Pons (tissue), 1 donor: ENCODE results near the gene STARD10.

ENCODE experiments used
- DNase-seq: peaks from one replicate; pipeline ENCODE4 v3.0.0-alpha.2; 2016; ENCODE audit warnings: low spot score

The STARD10 gene

GRCh38 chr11:72780296-72781062 is 13.4 kb downstream of the STARD10 start:
- no peak for DNase-seq

- no peak for DNase-seq
Observed at GRCh38 chr11:72779495-72780128, 14.2 kb downstream of the STARD10 start.

- DNase-seq = no peak
Observed at GRCh38 chr11:72778535-72779494, 15.0 kb downstream of the STARD10 start.

GRCh38 chr11:72777755-72778278 is 16.0 kb downstream of the STARD10 start:
- no peak for DNase-seq

- DNase-seq = peak; percentile 74
Observed at GRCh38 chr11:72776844-72777754, 16.7 kb downstream of the STARD10 start.

- no peak for DNase-seq
Observed at GRCh38 chr11:72776117-72776843, 17.6 kb downstream of the STARD10 start.

GRCh38 chr11:72775288-72776110 is 18.3 kb downstream of the STARD10 start:
- no peak for DNase-seq

- DNase-seq = no peak
Observed at GRCh38 chr11:72774499-72774898, 19.3 kb downstream of the STARD10 start.

GRCh38 chr11:72773696-72774095 is 20.2 kb downstream of the STARD10 start:
- DNase-seq = no peak

- no peak for DNase-seq
Observed at GRCh38 chr11:72773291-72773690, 20.6 kb downstream of the STARD10 start.

GRCh38 chr11:72772059-72772458 is 21.8 kb downstream of the STARD10 start:
- no peak for DNase-seq

GRCh38 chr11:72771507-72771906 is 22.3 kb downstream of the STARD10 start:
- DNase-seq = no peak

GRCh38 chr11:72770799-72771198 is 23.0 kb downstream of the STARD10 start:
- no peak for DNase-seq

- no peak for DNase-seq
Observed at GRCh38 chr11:72769680-72770079, 24.2 kb downstream of the STARD10 start.

GRCh38 chr11:72768581-72768980 is 25.3 kb downstream of the STARD10 start:
- no peak for DNase-seq

GRCh38 chr11:72767203-72768062 is 26.4 kb downstream of the STARD10 start:
- DNase-seq = no peak

GRCh38 chr11:72766152-72766902 is 27.5 kb downstream of the STARD10 start:
- DNase-seq = no peak

GRCh38 chr11:72764503-72764902 is 29.3 kb downstream of the STARD10 start:
- DNase-seq = no peak
